ENCODE data around the gene PSME4.

DNA sequence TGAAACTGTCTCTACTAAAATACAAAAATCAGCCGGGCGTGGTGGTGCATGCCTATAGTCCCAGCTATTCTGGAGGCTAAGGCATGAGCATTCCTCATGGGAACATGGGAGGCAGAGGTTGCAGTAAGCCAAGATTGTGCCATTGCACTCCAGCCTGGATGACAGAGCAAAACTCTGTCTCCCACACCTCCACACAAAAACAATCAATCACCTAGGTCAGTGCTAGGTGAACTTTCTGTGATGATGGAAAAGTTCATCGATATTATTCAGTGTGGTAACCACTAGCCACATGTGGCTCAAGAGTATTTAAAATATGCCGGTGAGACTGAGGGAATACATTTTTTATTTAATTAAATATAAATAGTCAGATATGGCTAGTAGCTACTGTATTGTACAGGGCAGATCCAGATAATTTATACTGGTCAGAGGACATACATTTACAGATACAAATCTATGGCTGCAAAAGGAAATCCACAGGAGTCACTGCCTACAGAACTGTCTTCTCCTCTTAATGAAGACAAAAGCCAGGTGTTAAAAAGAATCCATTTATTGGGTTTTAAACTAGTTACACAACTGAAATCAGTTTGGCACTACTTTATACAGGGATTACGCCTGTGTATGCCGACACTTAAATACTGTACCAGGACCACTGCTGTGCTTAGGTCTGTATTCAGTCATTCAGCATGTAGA is 107.1 kb downstream of the PSME4 start:
- no peak for TF ChIP-seq EZH2 (optimal IDR thresholded peaks at IDR 0.05; ENCODE audit: low read depth, low read length)
- TF ChIP-seq CTCF (IDR thresholded peaks at IDR 0.05; ENCODE audit: low read length): no peak
